Kidney (tissue), 14 donors: ENCODE measurements around the gene PTH. TPM values are rescaled to one million over a fixed set of nuclear protein-coding genes. Genes with fewer than 3 reads are reported as not detected.

Experiments used
- DNase-seq, 5 donors: peaks; one replicate each; pipeline ENCODE4 v3.0.0-alpha.2; 2013 to 2020
- FAIRE-seq: peaks from 2 replicates; lab custom pipeline; 2012; peaks lifted over from hg19 to GRCh38; lab: Jason Lieb, UNC
- H3K27ac ChIP-seq, 2 donors: one replicate each; pipeline ENCODE4 v1.7.0; 2013; ENCODE audit warnings: low read depth in 2 of 2, low read length in 2 of 2, inconsistent platforms in 1 of 2
- H3K27me3 ChIP-seq: one replicate; pipeline ENCODE4 v1.7.1; 2013; ENCODE audit warnings: low read length, inconsistent platforms; ENCODE audit not compliant: control insufficient read depth, insufficient read depth
- H3K36me3 ChIP-seq, 3 donors: one replicate each; pipeline versions ENCODE4 v1.7.0 to v1.7.1; 2013; ENCODE audit warnings: low read length in 3 of 3, control low read depth in 1 of 3, inconsistent platforms in 1 of 3; ENCODE audit not compliant: insufficient read depth in 3 of 3, control insufficient read depth in 2 of 3
- H3K4me1 ChIP-seq, 3 donors: one replicate each; pipeline versions ENCODE4 v1.7.0 to v1.7.1; 2013; ENCODE audit warnings: low read length in 3 of 3, inconsistent platforms in 1 of 3, low read depth in 1 of 3; ENCODE audit not compliant: control insufficient read depth in 2 of 3, insufficient read depth in 2 of 3
- H3K4me3 ChIP-seq, 3 donors: one replicate each; pipeline versions ENCODE4 v1.7.0 to v1.8.1; 2013; ENCODE audit warnings: low read length in 3 of 3, control low read depth in 1 of 3, inconsistent platforms in 1 of 3
- H3K9ac ChIP-seq, 3 donors: one replicate each; pipeline versions ENCODE4 v1.7.0 to v1.7.1; 2013; ENCODE audit warnings: low read length in 3 of 3, control low read depth in 1 of 3, inconsistent platforms in 1 of 3
- H3K9me3 ChIP-seq, 3 donors: one replicate each; pipeline versions ENCODE4 v1.7.0 to v1.7.1; 2013; ENCODE audit warnings: low read length in 3 of 3, control low read depth in 1 of 3, inconsistent platforms in 1 of 3; ENCODE audit not compliant: control insufficient read depth in 2 of 3, insufficient read depth in 1 of 3
- CTCF ChIP-seq: IDR thresholded peaks from 3 replicates; pipeline ENCODE4 v1.5.1; 2012; ENCODE audit warnings: mild to moderate bottlenecking, moderate library complexity, borderline replicate concordance; ENCODE audit not compliant: insufficient read depth; ENCODE audit errors: extremely low read depth
- intact Hi-C: fragments of 100-400 bp; cut with DNase I; formaldehyde crosslinking; loops from one replicate; pipeline ENCODE4 v1.11.1; 2022
- polyA plus RNA-seq: library from polyadenylated mRNA; stranded (reverse); fragments of 350-450 nt; fragmentation: Illumina TruSeq; extraction: RNeasy Lipid Tissue Mini Kit (QIAGEN cat#74804); gene quantifications from one replicate; pipeline ENCODE4 v1.2.3, GENCODE V29; 2014; ENCODE audit warnings: low read depth, low replicate concordance; ENCODE audit not compliant: insufficient read depth
- total RNA-seq: library from RNA; stranded (reverse); fragmentation: NEBNext Ultra II Directional; extraction: Animal tissue kit (Norgen Biotek cat#: 25700); gene quantifications from one replicate; pipeline ENCODE4 v1.2.1, GENCODE V29; 2021
- donor health status: control.
- donor health status: control.
- donor health status: control.
- donor health status: control.
- donor health status: control.
- donor health status: DM: yes; HTN: yes; CAD: no.
- donor health status: Normal renal cell carcinoma (clear cell type).

Gene PTH
- total and polyA plus RNA-seq, 2 donors from 2014 or later, result not detected

- no peak overlapping the region for H3K27ac ChIP-seq
- no peak overlapping the region for H3K9ac ChIP-seq
- no peaks in the 10 kb centered on the region for H3K27me3 ChIP-seq
- H3K9me3 ChIP-seq, result no peaks in the 10 kb centered on the region
- FAIRE-seq, result no peak
- no peaks in the 10 kb centered on the region for H3K4me1 ChIP-seq
- TF ChIP-seq CTCF, result no peak
- intact Hi-C loops, result no loop called here
- no peaks in the 10 kb centered on the region for H3K36me3 ChIP-seq
- DNase-seq, result no peak
- no peak overlapping the region for H3K4me3 ChIP-seq
Measured at GRCh38 chr11:13494051-13494450, 1.7 kb downstream of the PTH start.

GRCh38 chr11:13487661-13488030 lies 8.2 kb downstream of the PTH start:
- Histone ChIP-seq H3K4me1 (no peaks in the 10 kb centered on the region), H3K9me3 (no peaks in the 10 kb centered on the region), H3K27me3 (no peaks in the 10 kb centered on the region), H3K4me3 (no peak overlapping the region), H3K9ac (no peak overlapping the region), H3K36me3 (no peaks in the 10 kb centered on the region), H3K27ac (no peak overlapping the region)
- TF ChIP-seq CTCF, result no peak
- FAIRE-seq, result no peak
- DNase-seq, result no peak
- intact Hi-C loops, result no loop called here

- no peaks in the 10 kb centered on the region for H3K4me1 ChIP-seq
- H3K27me3 ChIP-seq, result no peaks in the 10 kb centered on the region
- H3K4me3 ChIP-seq, result no peak overlapping the region
- no peaks in the 10 kb centered on the region for H3K36me3 ChIP-seq
- peak in 4 of 5 donors; percentile 10 to 83 (median 38) for DNase-seq
- no peak for FAIRE-seq
- no peak overlapping the region for H3K9ac ChIP-seq
- no peaks in the 10 kb centered on the region for H3K9me3 ChIP-seq
- intact Hi-C loops, result no loop called here
- peak; percentile 30 for TF ChIP-seq CTCF
- no peak overlapping the region for H3K27ac ChIP-seq
Measured at GRCh38 chr11:13486926-13487660, 8.7 kb downstream of the PTH start.
